ENCODE data around the gene SMARCB1.

SMARCB1 gene

GRCh38 chr22:23842599-23842998 lies 55.8 kb downstream of the SMARCB1 start:
- TF ChIP-seq, protein P1, sequence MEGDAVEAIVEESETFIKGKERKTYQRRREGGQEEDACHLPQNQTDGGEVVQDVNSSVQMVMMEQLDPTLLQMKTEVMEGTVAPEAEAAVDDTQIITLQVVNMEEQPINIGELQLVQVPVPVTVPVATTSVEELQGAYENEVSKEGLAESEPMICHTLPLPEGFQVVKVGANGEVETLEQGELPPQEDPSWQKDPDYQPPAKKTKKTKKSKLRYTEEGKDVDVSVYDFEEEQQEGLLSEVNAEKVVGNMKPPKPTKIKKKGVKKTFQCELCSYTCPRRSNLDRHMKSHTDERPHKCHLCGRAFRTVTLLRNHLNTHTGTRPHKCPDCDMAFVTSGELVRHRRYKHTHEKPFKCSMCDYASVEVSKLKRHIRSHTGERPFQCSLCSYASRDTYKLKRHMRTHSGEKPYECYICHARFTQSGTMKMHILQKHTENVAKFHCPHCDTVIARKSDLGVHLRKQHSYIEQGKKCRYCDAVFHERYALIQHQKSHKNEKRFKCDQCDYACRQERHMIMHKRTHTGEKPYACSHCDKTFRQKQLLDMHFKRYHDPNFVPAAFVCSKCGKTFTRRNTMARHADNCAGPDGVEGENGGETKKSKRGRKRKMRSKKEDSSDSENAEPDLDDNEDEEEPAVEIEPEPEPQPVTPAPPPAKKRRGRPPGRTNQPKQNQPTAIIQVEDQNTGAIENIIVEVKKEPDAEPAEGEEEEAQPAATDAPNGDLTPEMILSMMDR (IDR thresholded peaks at IDR 0.05; ENCODE audit: low read depth, low read length), result no peak
- H3K4me3 ChIP-seq (replicated peaks in 1 of 2; ENCODE audit: low read depth in 2 of 2, low read length in 2 of 2), result no peak overlapping the region
- no peak for DNase-seq (ENCODE audit: low read depth in 2 of 2)

DNA sequence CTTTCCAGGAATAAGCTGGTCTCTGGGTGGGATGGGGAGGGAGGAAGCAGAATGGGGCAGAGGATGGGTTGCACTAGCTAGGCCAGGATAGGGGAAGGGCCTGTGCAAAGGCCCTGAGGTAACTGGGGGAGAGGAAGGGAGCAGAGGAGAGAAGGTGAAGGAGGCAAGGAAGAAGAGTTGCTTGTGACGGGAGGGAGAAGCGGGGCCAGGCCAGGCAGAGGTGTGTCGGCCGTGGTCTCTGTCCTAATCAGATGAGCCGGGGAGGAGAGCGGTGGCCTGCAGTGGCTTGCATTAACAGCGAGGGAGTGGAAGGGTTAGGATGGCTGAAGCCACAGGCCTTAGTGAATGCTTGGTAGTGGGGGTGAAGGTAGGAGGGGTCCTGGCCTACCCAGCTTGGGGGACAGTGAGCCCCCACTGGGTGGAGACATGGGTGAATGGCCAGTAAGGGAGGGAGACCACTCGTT lies 58.0 kb downstream of the SMARCB1 start:
- DNase-seq (ENCODE audit: low read depth in 2 of 2), result no peak
- no peak overlapping the region for H3K4me3 ChIP-seq (replicated peaks in 1 of 2; ENCODE audit: low read depth in 2 of 2, low read length in 2 of 2)
- TF ChIP-seq, protein P1 (IDR thresholded peaks at IDR 0.05; ENCODE audit: low read depth, low read length), result no peak

- TF ChIP-seq, protein P1 (IDR thresholded peaks at IDR 0.05; ENCODE audit: low read depth, low read length), result no peak
- DNase-seq (ENCODE audit: low read depth in 2 of 2), result no peak
- H3K4me3 ChIP-seq (replicated peaks in 1 of 2; ENCODE audit: low read depth in 2 of 2, low read length in 2 of 2), result no peak overlapping the region
These were observed 58.7 kb downstream of the SMARCB1 start for GRCh38 chr22:23845265-23846080.

- H3K4me3 ChIP-seq (replicated peaks in 1 of 2; ENCODE audit: low read depth in 2 of 2, low read length in 2 of 2), result no peak overlapping the region
- TF ChIP-seq, protein P1 (IDR thresholded peaks at IDR 0.05; ENCODE audit: low read depth, low read length), result no peak
- no peak for DNase-seq (ENCODE audit: low read depth in 2 of 2)
These were observed 59.3 kb downstream of the SMARCB1 start for GRCh38 chr22:23846081-23846469.

GRCh38 chr22:23847310-23847920 lies 60.6 kb downstream of the SMARCB1 start:
- no peak for DNase-seq (ENCODE audit: low read depth in 2 of 2)
- no peak overlapping the region for H3K4me3 ChIP-seq (replicated peaks in 1 of 2; ENCODE audit: low read depth in 2 of 2, low read length in 2 of 2)
- TF ChIP-seq, protein P1 (IDR thresholded peaks at IDR 0.05; ENCODE audit: low read depth, low read length), result no peak

DNA sequence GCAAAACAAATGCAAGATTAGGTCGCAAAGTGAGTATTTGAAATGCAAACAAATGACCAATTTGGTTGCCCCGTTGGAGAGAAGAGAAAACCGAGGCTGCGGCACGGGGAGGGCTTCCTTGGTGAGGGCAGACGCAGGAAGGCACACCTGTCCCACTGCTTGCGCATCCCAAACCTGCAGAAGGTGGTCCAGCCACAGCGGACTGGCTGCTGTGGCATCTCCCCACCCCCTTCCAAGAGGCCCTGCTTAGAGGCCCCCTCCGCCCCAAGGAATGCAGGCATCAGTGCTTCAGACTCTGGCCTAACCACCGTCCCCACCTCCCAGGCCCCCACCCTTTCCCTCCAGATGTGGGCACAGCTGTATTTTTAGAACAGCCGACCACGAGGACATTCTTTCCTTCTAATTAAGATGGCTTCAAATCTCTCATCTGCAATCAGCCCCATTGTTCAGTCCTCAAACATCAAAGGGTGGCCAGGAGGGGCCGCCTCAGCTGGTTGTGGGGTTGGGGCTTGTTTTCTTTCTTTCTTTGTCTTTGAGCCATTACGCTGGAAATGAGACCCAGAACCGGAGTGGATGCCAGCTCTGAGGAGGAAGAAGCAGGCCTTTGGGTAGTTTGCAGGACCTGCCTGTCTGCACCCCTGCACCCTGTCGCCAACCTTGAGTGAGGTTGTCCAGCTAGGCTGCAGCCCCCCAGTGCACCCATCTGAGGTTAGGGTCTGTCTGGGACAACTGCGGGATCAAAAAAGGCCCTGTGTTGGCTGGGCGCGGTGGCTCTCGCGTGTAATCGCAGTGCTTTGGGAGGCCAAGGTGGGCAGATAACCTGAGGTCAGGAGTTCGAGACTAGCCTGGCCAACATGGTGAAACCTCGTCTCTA lies 61.5 kb downstream of the SMARCB1 start:
- no peak overlapping the region for H3K4me3 ChIP-seq (replicated peaks in 1 of 2; ENCODE audit: low read depth in 2 of 2, low read length in 2 of 2)
- no peak for DNase-seq (ENCODE audit: low read depth in 2 of 2)
- TF ChIP-seq, protein P1 (IDR thresholded peaks at IDR 0.05; ENCODE audit: low read depth, low read length), result no peak

All from cardiac fibroblast (primary cell).